Panc1 (cell line): ENCODE data around the gene TMEM97. TPM values are rescaled to one million over a fixed set of nuclear protein-coding genes. Genes with fewer than 3 reads are reported as not detected.
A peak's percentile ranks its signal among the peaks of the same experiment; 100 is the strongest.

ENCODE experiments used
- ATAC-seq: fragments of 200-7000 bp; cut with Tn5 transposase; 2 replicates; pipeline ENCODE4 v1.9.1; 2020; ENCODE audit warnings: mild to moderate bottlenecking, moderate library complexity
- BruUV-seq: library from RNA; stranded (reverse); fragments of 400-500 nt; replicated peaks from 2 replicates; lab custom pipeline; 2021; lab: Mats Ljungman, UMichigan
- CTCF ChIA-PET: fragments of 300-600 bp; sonication (Branson Sonifier 250); formaldehyde crosslinking; loops from one replicate; lab custom pipeline; 2022; ENCODE audit warnings: antibody characterized with exemption; lab: Charles Lee
- POLR2A ChIA-PET: fragments of 300-600 bp; sonication (Branson Sonifier 250); formaldehyde crosslinking; loops from one replicate; lab custom pipeline; 2022; ENCODE audit warnings: antibody characterized with exemption; lab: Charles Lee
- DNase-seq: peaks from one replicate; pipeline ENCODE4 v3.0.0-alpha.2; 2010; ENCODE audit warnings: low read depth, low spot score
- H3K27ac ChIP-seq: 2 replicates; pipeline ENCODE4 v1.5.1; 2011; ENCODE audit warnings: mild to moderate bottlenecking, low read length, inconsistent platforms
- H3K27me3 ChIP-seq: fragments of 200-500 bp; sonication (Bioruptor generic); 2 replicates; pipeline ENCODE4 v1.6.0; 2014; ENCODE audit warnings: low read length, inconsistent platforms; ENCODE audit not compliant: control insufficient read depth, insufficient read depth
- H3K36me3 ChIP-seq: fragments of 200-500 bp; sonication (Bioruptor generic); 2 replicates; pipeline ENCODE4 v1.5.1; 2014; ENCODE audit warnings: inconsistent platforms, mild to moderate bottlenecking, low read length, moderate library complexity; ENCODE audit not compliant: control insufficient read depth, insufficient read depth
- H3K4me1 ChIP-seq: 2 replicates; pipeline ENCODE4 v1.5.1; 2011; ENCODE audit warnings: inconsistent platforms, mild to moderate bottlenecking, low read length, moderate library complexity; ENCODE audit not compliant: control insufficient read depth, insufficient read depth
- H3K4me3 ChIP-seq, 2 experiments: 2 replicates each; pipeline ENCODE4 v1.5.1; 2011 to 2012; ENCODE audit warnings: low read depth in 2 of 2, low read length in 2 of 2, mild to moderate bottlenecking in 2 of 2, inconsistent platforms in 1 of 2, moderate library complexity in 1 of 2
- H3K9me3 ChIP-seq: fragments of 200-500 bp; sonication (Bioruptor generic); 2 replicates; pipeline ENCODE4 v1.5.1; 2014; ENCODE audit warnings: low read depth, mild to moderate bottlenecking, inconsistent platforms, low read length, moderate library complexity; ENCODE audit not compliant: control insufficient read depth, insufficient read depth
- CTCF ChIP-seq: fragments of 450-650 bp; IDR thresholded peaks from 2 replicates; pipeline ENCODE4 v1.5.1; 2017; ENCODE audit warnings: mild to moderate bottlenecking
- POLR2AphosphoS5 ChIP-seq: IDR thresholded peaks from 2 replicates; pipeline ENCODE4 v1.6.1; 2012; ENCODE audit warnings: mild to moderate bottlenecking, low read depth, low read length, moderate library complexity
- REST ChIP-seq, 2 experiments: IDR thresholded peaks; 2 replicates each; pipeline ENCODE4 v1.6.1; 2011 to 2012; ENCODE audit warnings: low read depth in 2 of 2, control low read depth in 1 of 2, low read length in 1 of 2, mild to moderate bottlenecking in 1 of 2, moderate library complexity in 1 of 2; ENCODE audit not compliant: insufficient read depth in 1 of 2
- in situ Hi-C: cut with HindIII; loops from 2 replicates; pipeline ENCODE4 v1.10.0; 2016; ENCODE audit warnings: low sequenced_read_pairs, low pct_unique_long_range_greater_than_20kb
- intact Hi-C: fragments of 100-400 bp; cut with micrococcal nuclease; formaldehyde crosslinking; loops from one replicate; pipeline ENCODE4 v1.10.0; 2022; ENCODE audit not compliant: unreplicated experiment
- total RNA-seq: library from RNA; stranded (reverse); gene quantifications from one replicate; pipeline ENCODE4 v1.2.1, GENCODE V29; 2021; ENCODE audit not compliant: unreplicated experiment

The TMEM97 gene
- total RNA-seq, 1 experiment from 2014 or later = 78.7 TPM

- POLR2A ChIA-PET = interaction anchor here (0.6 to 1.4 kb wide), 4 partner anchors 10 to 104 kb away, joined by 3 to 11 read pairs (median 6); partner anchors contain the start of genes IFT20, POLDIP2 and TNFAIP1
- peaks cover 5% of the 10 kb centered on the region for H3K36me3 ChIP-seq
- H3K9me3 ChIP-seq = no peaks in the 10 kb centered on the region
- DNase-seq = no peak
- no peak for ATAC-seq
- H3K4me3 ChIP-seq = no peak overlapping the region
- in situ Hi-C loops = no loop called here
- CTCF ChIA-PET = no interaction called here
- H3K27ac ChIP-seq = peak overlapping the region; percentile 65
- TF ChIP-seq CTCF (no peak), POLR2AphosphoS5 (peak; percentile 26; the same call in 1 of the 2 replicates)
- intact Hi-C loops = no loop called here
- no TSS peak for BruUV-seq
- H3K4me1 ChIP-seq = peaks cover 26% of the 10 kb centered on the region
- no peaks in the 10 kb centered on the region for H3K27me3 ChIP-seq
Observed at GRCh38 chr17:28345419-28346198, 26.6 kb downstream of the TMEM97 start.

- intact Hi-C loops = no loop called here
Observed at GRCh38 chr17:28346199-28346580, 27.2 kb downstream of the TMEM97 start.

More at GRCh38 chr17:28346199-28346580, 27.2 kb downstream of the TMEM97 start:
- peak; percentile 36; the same call in 1 of the 2 replicates for TF ChIP-seq POLR2AphosphoS5
- no peak for TF ChIP-seq REST (IDR thresholded peaks at IDR 0.05; ENCODE audit: insufficient read depth in 1 of 2, low read depth in 2 of 2, low read length in 1 of 2)
- peaks cover 8% of the 10 kb centered on the region for H3K36me3 ChIP-seq
- ChIA-PET CTCF (interaction anchor here (0.7 kb wide), 1 partner anchor 10 kb away, joined by 5 read pairs; the partner anchor contains the start of genes IFT20 and TNFAIP1), POLR2A (interaction anchor here (1.2 to 1.4 kb wide), 2 partner anchors 10 to 11 kb away, joined by 3 to 11 read pairs; partner anchors contain the start of genes IFT20, POLDIP2 and TNFAIP1)
- H3K27ac ChIP-seq = peak overlapping the region; percentile 65
- BruUV-seq = TSS peak; percentile 41
- no peaks in the 10 kb centered on the region for H3K9me3 ChIP-seq
- peaks cover 26% of the 10 kb centered on the region for H3K4me1 ChIP-seq
- ATAC-seq (no peak), DNase-seq (no peak)
- no peaks in the 10 kb centered on the region for H3K27me3 ChIP-seq
- in situ Hi-C loops = no loop called here
- no peak overlapping the region for H3K4me3 ChIP-seq
